Measurements from ENCODE around the gene DNAI2.

Gene DNAI2

DNA sequence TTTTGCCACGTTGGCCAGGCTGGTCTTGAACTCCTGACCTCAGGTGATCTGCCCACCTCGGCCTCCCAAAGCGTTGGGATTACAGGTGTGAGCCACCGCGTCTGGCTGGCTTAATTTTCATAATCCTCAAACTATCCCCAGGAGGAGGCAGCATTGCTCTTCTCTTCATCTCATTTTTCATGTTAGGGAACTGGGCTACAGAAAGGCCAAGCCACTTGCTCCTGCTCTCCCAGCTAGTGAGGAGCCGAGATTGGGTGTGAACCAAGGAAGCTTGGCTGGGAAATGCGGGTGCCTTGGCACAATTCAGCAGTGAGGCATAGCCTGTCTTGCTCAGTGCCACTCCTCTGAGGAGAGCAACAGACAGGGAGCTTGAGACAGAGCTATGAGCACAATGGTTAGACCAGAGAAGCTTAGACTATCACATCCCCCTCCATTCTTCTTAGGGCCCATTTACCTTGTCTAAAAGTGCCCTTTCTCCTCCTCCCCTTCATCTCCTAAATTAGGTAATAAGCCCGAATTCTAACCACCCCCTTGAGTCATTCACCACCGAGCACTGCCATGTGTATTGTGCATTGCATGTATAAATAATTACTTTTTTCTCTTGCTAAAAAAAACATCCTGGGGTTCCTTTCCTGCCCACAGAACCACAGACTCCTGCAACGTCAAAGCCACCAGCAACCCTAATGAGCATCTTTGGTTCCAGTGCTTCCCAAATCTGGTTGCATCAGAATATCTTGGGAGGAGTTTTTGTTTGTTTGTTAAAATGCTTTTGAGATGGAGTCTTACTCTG, 32.0 kb downstream of the DNAI2 start:
- peak; percentile 42 for DNase-seq (ENCODE audit: low spot score)

GRCh38 chr17:74307984-74308773, 34.1 kb downstream of the DNAI2 start:
- no peak for DNase-seq (ENCODE audit: low spot score)

- DNase-seq (ENCODE audit: low spot score): no peak
These were observed 35.9 kb downstream of the DNAI2 start for GRCh38 chr17:74309902-74310301.

GRCh38 chr17:74314877-74315276, 40.8 kb downstream of the DNAI2 start:
- DNase-seq (ENCODE audit: low spot score): no peak

- no peak for DNase-seq (ENCODE audit: low spot score)
These were observed 42.2 kb downstream of the DNAI2 start for GRCh38 chr17:74316220-74316619.

- DNase-seq (ENCODE audit: low spot score): no peak
These were observed 43.0 kb downstream of the DNAI2 start for GRCh38 chr17:74317071-74317470.

DNA sequence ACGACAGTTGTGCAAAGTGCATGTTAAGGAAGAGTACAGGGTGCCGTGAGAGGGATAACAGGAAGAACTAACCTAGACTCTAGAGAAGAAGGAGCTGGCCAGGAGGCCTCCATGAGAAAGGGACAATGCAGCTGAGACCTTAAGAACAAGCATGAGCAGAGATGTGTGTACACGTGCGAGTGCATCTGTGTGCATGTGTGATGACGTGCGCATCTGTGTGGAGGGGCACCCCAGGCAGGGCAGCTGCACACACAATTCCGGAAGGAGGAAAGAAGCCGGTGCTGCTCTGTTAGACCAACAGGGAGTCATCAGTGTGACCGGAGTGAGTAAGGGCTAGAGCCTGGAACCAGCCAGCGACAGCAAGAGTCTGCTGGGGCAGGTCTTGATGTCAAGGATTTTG, 44.4 kb downstream of the DNAI2 start:
- DNase-seq (ENCODE audit: low spot score): no peak

- DNase-seq (ENCODE audit: low spot score): no peak
These were observed 50.5 kb downstream of the DNAI2 start for GRCh38 chr17:74324521-74324920.

- peak; percentile 44 for DNase-seq (ENCODE audit: low spot score)
These were observed 51.3 kb downstream of the DNAI2 start for GRCh38 chr17:74325376-74325742.

DNA sequence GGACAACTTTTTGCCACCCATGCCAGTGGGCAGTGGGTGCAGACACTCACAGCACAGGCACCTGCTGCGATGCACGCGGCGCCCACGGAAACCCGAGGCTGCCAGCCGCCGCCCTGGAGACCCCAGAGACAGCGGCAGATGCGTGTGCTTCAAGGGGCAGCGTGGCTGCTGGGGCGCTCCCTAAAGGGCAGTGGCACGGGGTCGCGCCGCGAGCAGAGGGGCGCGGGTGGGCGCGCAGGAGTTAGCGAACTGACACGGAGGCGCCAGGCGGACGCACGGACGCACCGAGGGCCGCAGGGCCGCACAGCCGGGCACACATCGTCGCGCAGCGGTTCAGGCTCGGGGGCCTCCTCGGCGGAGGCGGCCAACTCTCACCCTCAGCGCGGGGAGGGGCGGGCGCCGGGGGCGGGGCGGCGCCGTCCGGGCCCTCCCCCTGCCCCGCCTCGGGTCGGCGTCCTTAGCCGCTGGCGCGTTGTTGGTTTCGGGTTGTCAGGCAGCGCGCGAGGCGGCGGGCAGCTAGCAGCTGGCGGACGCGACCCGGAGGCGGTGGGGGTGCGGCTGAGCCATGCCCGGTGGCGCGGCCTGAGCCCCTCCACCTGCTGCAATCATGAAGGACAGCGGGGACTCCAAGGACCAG, 51.8 kb downstream of the DNAI2 start, which contains the start of gene KIF19:
Gene KIF19 (plus strand): TSS at position 484 of the 637 bp plus-strand sequence. CDS start 124 bp downstream, at position 608.
- peak; percentile 69 for DNase-seq (ENCODE audit: low spot score)

- DNase-seq (ENCODE audit: low spot score): no peak
These were observed 52.5 kb downstream of the DNAI2 start for GRCh38 chr17:74326506-74326905.

DNA sequence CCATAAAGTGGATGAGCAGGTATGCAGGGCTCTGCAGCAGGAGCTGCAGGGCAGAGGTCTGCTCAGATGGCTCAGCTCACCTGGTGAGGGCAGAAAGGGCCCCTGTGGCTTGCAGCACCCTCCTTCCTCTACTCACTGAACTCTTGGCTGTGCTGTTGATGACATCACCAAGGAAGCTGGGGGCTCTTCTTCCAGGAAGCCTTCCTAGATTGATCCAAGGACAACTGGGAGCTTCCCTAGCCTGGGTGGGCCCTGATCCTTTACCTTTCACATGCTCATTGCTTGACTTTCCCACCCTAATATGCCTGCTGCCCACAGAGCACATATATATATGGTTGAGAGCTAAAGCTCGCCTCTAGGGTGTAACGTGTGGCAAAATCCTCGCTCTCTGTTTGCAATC, 54.5 kb downstream of the DNAI2 start:
- no peak for DNase-seq (ENCODE audit: low spot score)

DNA sequence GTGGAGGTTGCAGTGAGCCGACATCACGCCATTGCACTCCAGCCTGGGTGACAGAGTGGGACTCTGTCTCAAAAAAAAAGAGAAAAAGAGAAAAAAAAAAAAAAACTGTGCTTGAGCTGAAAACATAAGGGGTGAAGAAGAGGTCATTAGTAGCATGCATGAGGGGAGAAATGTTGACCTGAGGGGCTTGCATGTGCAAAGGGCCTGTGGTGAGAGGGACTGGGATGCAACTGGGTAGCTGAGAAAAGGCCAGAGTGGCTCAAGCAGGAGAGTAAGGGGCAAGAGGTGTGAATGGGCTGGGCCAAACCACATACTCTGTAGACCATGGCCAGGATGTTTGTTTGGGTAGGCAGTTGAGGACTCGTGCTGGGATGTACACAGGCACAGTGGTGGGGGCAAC, 55.3 kb downstream of the DNAI2 start:
- DNase-seq (ENCODE audit: low spot score): no peak

DNA sequence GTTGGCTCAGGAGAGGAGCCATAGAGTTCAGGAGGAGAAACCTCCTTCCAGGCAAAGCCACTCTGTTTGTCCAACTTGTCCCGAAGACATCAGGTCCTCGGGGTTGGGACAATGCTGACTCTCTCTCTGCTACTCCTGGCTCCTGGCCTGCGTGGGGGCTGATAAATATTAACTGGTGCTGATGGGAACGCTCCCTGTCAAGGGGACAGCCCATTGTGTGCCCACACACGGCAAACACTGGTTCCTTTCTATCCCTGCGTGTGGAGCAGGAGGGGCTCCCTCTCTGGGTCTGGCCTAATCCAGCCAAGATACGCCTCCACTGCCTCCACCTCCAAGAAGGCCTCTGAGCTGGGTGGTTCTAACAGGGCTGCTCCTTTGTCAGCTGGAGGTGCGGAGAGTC, 56.4 kb downstream of the DNAI2 start:
- DNase-seq (ENCODE audit: low spot score): peak; percentile 81

GRCh38 chr17:74332017-74332650, 58.1 kb downstream of the DNAI2 start:
- no peak for DNase-seq (ENCODE audit: low spot score)

GRCh38 chr17:74332763-74333283, 58.8 kb downstream of the DNAI2 start:
- no peak for DNase-seq (ENCODE audit: low spot score)

- no peak for DNase-seq (ENCODE audit: low spot score)
These were observed 60.5 kb downstream of the DNAI2 start for GRCh38 chr17:74334393-74335039.

GRCh38 chr17:74335529-74336062, 61.6 kb downstream of the DNAI2 start:
- no peak for DNase-seq (ENCODE audit: low spot score)

DNA sequence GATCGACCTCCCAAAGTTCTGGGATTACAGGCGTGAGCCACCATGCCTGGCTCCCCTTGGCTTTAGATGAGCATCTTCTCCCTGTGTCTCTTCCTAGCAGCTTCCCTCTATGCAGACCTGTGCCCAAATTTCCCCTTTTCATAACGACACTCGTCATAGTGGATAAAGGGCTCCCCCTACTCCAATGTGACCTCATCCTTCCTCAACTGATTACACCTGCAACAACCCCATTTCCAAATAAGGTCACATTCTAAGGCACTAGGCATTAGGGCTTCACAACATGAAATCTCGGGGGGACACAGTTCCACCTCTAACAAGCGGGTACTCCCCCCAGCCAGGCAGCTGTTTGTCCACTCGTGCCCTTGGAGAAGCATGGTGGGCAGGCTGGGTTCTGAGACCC, 62.3 kb downstream of the DNAI2 start:
- no peak for DNase-seq (ENCODE audit: low spot score)

DNA sequence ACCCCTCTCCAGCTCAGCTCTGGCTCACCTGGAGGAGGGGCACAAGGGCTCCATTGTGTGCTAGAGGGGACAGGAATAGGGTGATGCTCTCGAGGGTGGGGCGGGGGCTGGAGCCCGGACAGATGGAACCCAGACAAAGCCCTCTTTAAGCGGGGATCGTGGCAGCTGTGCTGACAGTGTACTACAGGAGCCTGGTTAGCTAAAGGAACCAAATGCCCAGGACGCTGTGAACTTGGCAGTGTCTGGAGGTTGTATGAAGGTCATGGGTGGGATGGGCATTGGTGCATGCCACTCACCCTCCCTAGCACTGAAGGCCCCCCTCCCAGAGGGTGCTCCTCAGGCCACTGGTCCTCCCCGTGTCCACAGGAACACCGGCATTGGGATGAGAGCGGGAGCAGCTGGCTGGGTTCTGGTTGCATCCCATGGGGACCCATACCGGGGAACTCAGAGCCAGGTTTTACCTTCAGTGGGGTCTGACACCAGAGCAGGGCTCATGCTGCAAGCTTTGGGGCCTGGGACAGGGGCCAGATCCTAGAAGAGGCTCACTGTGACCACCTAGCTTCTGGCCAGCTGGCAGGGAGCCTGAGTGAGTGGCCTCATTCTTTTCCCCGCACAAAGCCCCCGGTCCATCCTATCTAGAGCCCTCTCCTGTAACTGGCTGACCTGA, 63.9 kb downstream of the DNAI2 start:
- DNase-seq (ENCODE audit: low spot score): peak; percentile 87

Measured in Ammon's horn (tissue), 1 donor.